OCI-LY3 (cell line): Measurements from ENCODE around the gene BRD4.
A peak's percentile ranks its signal among the peaks of the same experiment; 100 is the strongest.

Source experiments
- H2AFZ ChIP-seq: fragments of 200-600, 300-600 bp; shearing (Covaris generic); 2 replicates; pipeline ENCODE4 v1.6.0; 2014; ENCODE audit warnings: antibody characterized with exemption, low read depth, low read length
- H3K27ac ChIP-seq: fragments of 200-600, 300-600 bp; sonication (generic); 2 replicates; pipeline ENCODE4 v1.5.1; 2014; ENCODE audit warnings: mild to moderate bottlenecking, low read length, moderate library complexity, mixed read lengths
- H3K27me3 ChIP-seq: fragments of 200-600, 300-600 bp; sonication (generic); 2 replicates; pipeline ENCODE4 v1.6.1; 2014; ENCODE audit warnings: low read depth, low read length, mixed read lengths
- H3K36me3 ChIP-seq: fragments of 200-600, 300-600 bp; sonication (generic); replicated peaks from 2 replicates; pipeline ENCODE3; 2014; ENCODE audit warnings: low read depth, low read length, mixed read lengths
- H3K4me1 ChIP-seq: fragments of 300-600, 200-600 bp; sonication (generic); 2 replicates; pipeline ENCODE4 v1.6.1; 2014; ENCODE audit warnings: low read length, mixed read lengths
- H3K4me2 ChIP-seq: fragments of 200-600, 300-600 bp; sonication (generic); 2 replicates; pipeline ENCODE4 v1.6.1; 2014; ENCODE audit warnings: low read length, mixed read lengths
- H3K4me3 ChIP-seq: fragments of 300-600, 200-600 bp; sonication (generic); 2 replicates; pipeline ENCODE4 v1.5.1; 2014; ENCODE audit warnings: antibody characterized with exemption, mild to moderate bottlenecking, low read length, moderate library complexity
- H3K79me2 ChIP-seq: fragments of 300-600, 200-600 bp; shearing (Covaris generic); 2 replicates; pipeline ENCODE4 v1.6.1; 2014; ENCODE audit warnings: mild to moderate bottlenecking, low read length, mixed read lengths
- H3K9ac ChIP-seq: fragments of 300-600, 200-600 bp; shearing (Covaris generic); 2 replicates; pipeline ENCODE4 v1.6.0; 2014; ENCODE audit warnings: mild to moderate bottlenecking, low read length, moderate library complexity
- H3K9me3 ChIP-seq: fragments of 200-600, 300-600 bp; shearing (Covaris generic); 2 replicates; pipeline ENCODE4 v1.6.1; 2014; ENCODE audit warnings: low read length, mixed read lengths; ENCODE audit not compliant: insufficient read depth
- H4K20me1 ChIP-seq: fragments of 200-600, 300-600 bp; sonication (generic); 2 replicates; pipeline ENCODE4 v1.6.1; 2016; ENCODE audit warnings: low read length, mixed read lengths; ENCODE audit not compliant: insufficient read depth
- CTCF ChIP-seq: fragments of 200-600, 300-600 bp; sonication (generic); IDR thresholded peaks from 2 replicates; pipeline ENCODE4 v1.5.1; 2014; ENCODE audit warnings: antibody characterized with exemption, low read length, low read depth
- EZH2phosphoT487 ChIP-seq: fragments of 200-600 bp; shearing (Covaris generic); IDR thresholded peaks from 2 replicates; pipeline ENCODE4 v1.6.1; 2018; ENCODE audit warnings: antibody characterized with exemption, mixed run types, low read depth

The BRD4 gene

GRCh38 chr19:15263361-15263985 lies 68.9 kb downstream of the BRD4 start:
- H3K4me1 ChIP-seq: no peaks in the 10 kb centered on the region
- H3K27ac ChIP-seq: no peak overlapping the region
- peaks cover 68% of the 10 kb centered on the region for H4K20me1 ChIP-seq
- H3K79me2 ChIP-seq: peaks cover 78% of the 10 kb centered on the region
- H3K9me3 ChIP-seq: no peaks in the 10 kb centered on the region
- H2AFZ ChIP-seq: no peak overlapping the region
- H3K9ac ChIP-seq: no peak overlapping the region
- no peak overlapping the region for H3K4me2 ChIP-seq
- no peak for TF ChIP-seq EZH2phosphoT487
- TF ChIP-seq CTCF: no peak
- H3K27me3 ChIP-seq: no peaks in the 10 kb centered on the region
- no peak overlapping the region for H3K4me3 ChIP-seq
- H3K36me3 ChIP-seq: peaks cover 88% of the 10 kb centered on the region

GRCh38 chr19:15262011-15262410 lies 70.3 kb downstream of the BRD4 start:
- H3K36me3 ChIP-seq: peaks cover 89% of the 10 kb centered on the region
- H3K27ac ChIP-seq: no peak overlapping the region
- H2AFZ ChIP-seq: no peak overlapping the region
- peaks cover 61% of the 10 kb centered on the region for H4K20me1 ChIP-seq
- peaks cover 72% of the 10 kb centered on the region for H3K79me2 ChIP-seq
- H3K4me1 ChIP-seq: no peaks in the 10 kb centered on the region
- no peak overlapping the region for H3K9ac ChIP-seq
- H3K27me3 ChIP-seq: no peaks in the 10 kb centered on the region
- TF ChIP-seq CTCF: no peak
- TF ChIP-seq EZH2phosphoT487: no peak
- H3K9me3 ChIP-seq: no peaks in the 10 kb centered on the region
- H3K4me2 ChIP-seq: no peak overlapping the region
- H3K4me3 ChIP-seq: no peak overlapping the region

GRCh38 chr19:15260939-15261338 lies 71.4 kb downstream of the BRD4 start:
- H3K4me1 ChIP-seq: no peaks in the 10 kb centered on the region
- H3K27ac ChIP-seq: no peak overlapping the region
- no peak overlapping the region for H3K9ac ChIP-seq
- peaks cover 64% of the 10 kb centered on the region for H3K79me2 ChIP-seq
- no peak overlapping the region for H3K4me2 ChIP-seq
- no peak overlapping the region for H2AFZ ChIP-seq
- peaks cover 57% of the 10 kb centered on the region for H4K20me1 ChIP-seq
- H3K9me3 ChIP-seq: no peaks in the 10 kb centered on the region
- TF ChIP-seq CTCF (peak; percentile 25; the same call in 1 of the 2 replicates), EZH2phosphoT487 (no peak)
- no peaks in the 10 kb centered on the region for H3K27me3 ChIP-seq
- H3K36me3 ChIP-seq: peaks cover 89% of the 10 kb centered on the region
- no peak overlapping the region for H3K4me3 ChIP-seq

- Histone ChIP-seq H2AFZ (no peak overlapping the region), H3K4me1 (no peaks in the 10 kb centered on the region), H3K36me3 (peaks cover 92% of the 10 kb centered on the region), H3K27ac (no peak overlapping the region), H4K20me1 (peaks cover 51% of the 10 kb centered on the region), H3K79me2 (peaks cover 64% of the 10 kb centered on the region), H3K4me3 (no peak overlapping the region), H3K4me2 (no peak overlapping the region), H3K9ac (no peak overlapping the region), H3K9me3 (no peaks in the 10 kb centered on the region), H3K27me3 (no peaks in the 10 kb centered on the region)
- TF ChIP-seq EZH2phosphoT487 (no peak), CTCF (no peak)
Measured at GRCh38 chr19:15259907-15260306, 72.4 kb downstream of the BRD4 start.
